GM06990 (cell line): ENCODE data around the gene LILRA5.

Experiments
- DNase-seq: peaks from one replicate; pipeline ENCODE4 v3.0.0-alpha.2; 2011; ENCODE audit not compliant: insufficient read length; ENCODE audit errors: extremely low read depth
- H3K27me3 ChIP-seq: replicated peaks from 2 replicates; pipeline ENCODE4 v1.6.0; 2011; ENCODE audit warnings: low read length; ENCODE audit not compliant: control insufficient read depth, insufficient read depth
- H3K36me3 ChIP-seq: 2 replicates; pipeline ENCODE4 v1.5.1; 2011; ENCODE audit warnings: low read length; ENCODE audit not compliant: control insufficient read depth, insufficient read depth
- H3K4me3 ChIP-seq: replicated peaks from 2 replicates; pipeline ENCODE4 v1.5.1; 2011; ENCODE audit warnings: low read depth, mild to moderate bottlenecking, control low read depth, low read length
- CTCF ChIP-seq: IDR thresholded peaks from 2 replicates; pipeline ENCODE4 v1.5.1; 2011; ENCODE audit warnings: low read length, control low read depth, mild to moderate bottlenecking, inconsistent platforms; ENCODE audit not compliant: insufficient read depth, poor library complexity, severe bottlenecking

LILRA5 gene

GRCh38 chr19:54266133-54266532 is 46.8 kb downstream of the LILRA5 start:
- H3K27me3 ChIP-seq = no peaks in the 10 kb centered on the region; the same call in 1 of the 2 replicates
- H3K4me3 ChIP-seq = no peak overlapping the region
- H3K36me3 ChIP-seq = no peaks in the 10 kb centered on the region
- peak; percentile 81 for TF ChIP-seq CTCF
- DNase-seq = no peak

GRCh38 chr19:54262470-54262869 is 50.5 kb downstream of the LILRA5 start:
- Histone ChIP-seq H3K4me3 (no peak overlapping the region), H3K27me3 (peaks cover 2% of the 10 kb centered on the region), H3K36me3 (no peaks in the 10 kb centered on the region)
- no peak for DNase-seq
- no peak for TF ChIP-seq CTCF

- Histone ChIP-seq H3K27me3 (peaks cover 2% of the 10 kb centered on the region), H3K36me3 (no peaks in the 10 kb centered on the region), H3K4me3 (no peak overlapping the region)
- DNase-seq = no peak
- no peak for TF ChIP-seq CTCF
These were observed 50.9 kb downstream of the LILRA5 start for GRCh38 chr19:54262066-54262465.

- DNase-seq = no peak
- Histone ChIP-seq H3K27me3 (peaks cover 3% of the 10 kb centered on the region), H3K4me3 (no peak within 1 kb of the TSS), H3K36me3 (no peaks in the 10 kb centered on the region)
- TF ChIP-seq CTCF = no peak
These were observed 55.9 kb downstream of the LILRA5 start, which contains the start of gene LILRB5 for GRCh38 chr19:54257116-54257480. Gene LILRB5, minus strand, starts transcription at chr19:54257273. Its CDS starts 80 bp downstream, at chr19:54257193.
